ENCODE results near the gene FLNC.

FLNC gene

DNA sequence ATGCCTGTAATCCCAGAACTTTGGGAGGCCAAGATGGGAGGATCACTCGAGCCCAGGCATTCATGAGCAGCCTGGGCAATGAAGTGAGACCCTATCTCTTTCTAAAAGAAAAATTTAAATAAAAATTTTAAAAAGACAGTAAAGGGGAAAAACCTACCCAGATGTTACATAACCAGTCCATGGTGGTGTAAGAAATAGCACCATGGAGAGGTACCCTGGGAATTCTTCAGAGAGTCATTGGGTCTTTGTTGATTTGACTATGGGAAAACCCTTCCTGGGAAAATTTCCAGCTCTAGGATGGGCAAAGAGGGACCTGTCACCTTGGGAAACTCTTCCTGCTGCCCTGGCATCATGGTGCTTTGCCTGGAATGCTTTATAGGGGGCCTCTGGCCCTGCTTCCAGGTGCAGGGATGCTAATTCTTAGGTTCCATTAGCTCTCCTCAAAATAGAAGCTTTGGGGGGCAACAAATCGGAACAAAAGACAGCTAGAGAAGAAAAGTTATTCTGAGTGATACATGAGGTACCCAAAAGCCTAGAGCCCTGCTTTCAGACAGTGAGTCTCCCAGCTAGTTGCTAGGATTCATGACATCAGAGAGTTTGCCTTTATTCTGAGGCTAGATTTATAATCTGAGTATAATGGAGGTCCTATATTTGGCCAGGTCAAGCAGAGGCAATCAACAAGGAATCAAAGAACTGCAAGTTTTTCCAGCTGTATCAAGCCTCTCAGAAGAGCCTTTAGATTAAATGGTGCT lies 28.4 kb upstream of the FLNC start:
- DNase-seq (ENCODE audit: insufficient read length, low spot score) (no peak), FAIRE-seq (no peak)

DNA sequence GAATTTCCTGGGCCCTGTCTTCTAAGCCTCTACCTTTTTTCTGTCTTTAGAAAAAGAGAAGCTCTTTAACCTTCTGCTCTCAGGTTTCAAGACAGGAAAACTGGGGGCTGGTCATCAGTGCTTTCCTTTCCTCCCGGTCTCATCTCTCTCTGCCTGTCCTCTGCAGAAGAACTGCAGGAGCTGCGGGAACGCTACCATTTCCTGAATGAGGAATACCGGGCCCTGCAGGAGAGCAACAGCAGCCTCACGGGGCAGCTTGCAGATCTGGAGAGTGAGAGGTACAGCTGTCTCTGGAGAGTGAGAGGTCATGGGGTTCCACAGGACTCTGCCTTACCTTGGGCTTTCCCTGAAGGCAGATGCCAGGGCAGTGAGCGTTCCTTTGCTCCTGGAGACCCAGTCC lies 25.7 kb upstream of the FLNC start:
- FAIRE-seq, result no peak
- no peak for DNase-seq (ENCODE audit: insufficient read length, low spot score)

DNA sequence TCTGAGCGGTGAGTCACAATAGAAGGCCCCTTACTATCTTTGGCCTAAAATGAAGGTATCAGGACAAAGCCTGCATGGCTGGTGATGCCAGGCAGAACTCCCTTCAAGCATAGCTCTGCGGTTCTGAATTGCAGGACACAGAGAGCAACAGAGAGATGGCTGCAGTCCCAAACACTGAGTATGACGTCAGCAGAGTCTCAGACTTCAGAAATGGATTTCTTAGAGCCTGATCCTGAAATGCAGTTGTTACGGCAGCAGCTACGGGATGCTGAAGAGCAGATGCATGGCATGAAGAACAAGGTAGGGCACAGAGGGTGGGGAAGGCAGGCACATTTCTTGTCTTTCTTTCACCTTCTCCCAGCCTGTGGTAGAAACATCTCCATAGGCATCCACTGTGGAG lies 25.0 kb upstream of the FLNC start:
- DNase-seq (ENCODE audit: insufficient read length, low spot score) (no peak), FAIRE-seq (no peak)

DNA sequence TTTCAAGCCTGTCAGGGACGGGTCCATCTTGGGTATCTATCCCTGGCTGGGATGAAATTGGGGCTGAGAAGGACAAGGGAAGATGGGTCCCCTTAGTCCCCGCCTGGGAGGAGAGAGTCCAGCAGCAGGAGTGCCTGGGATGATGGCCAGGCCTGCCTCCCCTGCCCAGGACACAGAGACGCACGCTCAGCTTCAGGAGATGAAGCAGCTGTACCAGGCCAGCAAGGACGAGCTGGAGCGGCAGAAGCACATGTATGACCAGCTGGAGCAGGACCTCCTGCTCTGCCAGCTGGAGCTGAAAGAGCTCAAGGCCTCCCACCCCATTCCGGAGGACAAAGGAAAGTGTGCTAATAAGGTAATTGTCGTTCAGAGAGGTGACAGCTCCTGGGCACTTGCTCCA lies 23.0 kb upstream of the FLNC start:
- FAIRE-seq, result no peak
- DNase-seq (ENCODE audit: insufficient read length, low spot score), result no peak

DNA sequence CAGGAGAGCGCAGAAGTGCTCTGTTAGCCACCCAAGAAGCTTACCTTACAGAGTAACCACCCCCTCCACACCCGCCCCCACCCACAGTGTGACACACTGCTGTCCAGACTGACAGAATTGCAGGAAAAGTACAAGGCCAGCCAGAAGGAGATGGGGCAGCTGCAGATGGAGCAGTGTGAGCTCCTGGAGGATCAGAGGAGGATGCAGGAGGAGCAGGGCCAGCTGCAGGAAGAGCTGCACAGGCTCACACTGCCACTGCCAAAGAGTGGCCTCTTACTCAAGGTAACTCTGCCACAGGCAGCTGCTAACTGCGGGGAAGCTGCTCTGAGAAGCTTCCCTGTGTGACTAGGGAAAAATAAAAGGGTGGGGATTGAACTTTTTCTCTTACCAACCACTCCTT lies 20.8 kb upstream of the FLNC start:
- no peak for DNase-seq (ENCODE audit: insufficient read length, low spot score)
- FAIRE-seq, result no peak

DNA sequence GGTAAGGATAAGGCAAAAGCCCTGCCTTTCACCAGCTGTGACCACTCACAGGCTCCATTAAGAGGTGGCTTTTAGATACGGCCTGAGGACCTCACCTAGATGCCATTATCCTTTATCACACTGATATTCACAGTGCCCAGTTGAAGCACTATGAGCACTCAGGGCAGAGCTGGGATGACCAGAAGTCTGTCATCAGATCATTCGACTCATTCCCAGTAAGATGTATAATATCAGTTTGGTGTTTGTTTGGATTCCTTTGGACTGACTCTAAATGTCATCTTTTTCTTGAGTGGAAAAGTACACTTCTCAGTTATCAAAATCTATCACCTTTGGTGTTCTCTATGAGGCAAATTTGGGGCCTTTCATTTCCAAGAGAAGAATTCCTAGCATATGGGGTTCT lies 19.7 kb upstream of the FLNC start:
- FAIRE-seq, result no peak
- DNase-seq (ENCODE audit: insufficient read length, low spot score), result no peak

DNA sequence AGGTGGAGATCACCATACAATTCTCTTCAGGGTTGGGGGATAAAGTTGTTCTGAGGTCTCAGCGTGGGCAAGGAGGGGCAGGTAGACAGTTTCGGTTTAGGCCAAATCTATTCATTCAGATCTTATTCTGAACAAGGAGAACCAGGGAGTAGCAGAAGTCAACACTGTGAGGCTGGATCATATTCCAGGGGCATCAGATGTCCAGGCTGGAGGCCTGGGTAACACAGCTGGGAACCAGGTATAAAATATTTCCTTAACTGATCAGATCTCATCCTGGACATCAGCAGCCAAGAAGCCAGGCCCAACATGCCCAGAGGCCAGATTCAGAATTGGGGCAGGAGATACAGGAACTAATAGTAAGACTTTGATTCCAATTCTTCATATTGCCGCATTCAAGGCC lies 19.2 kb upstream of the FLNC start:
- DNase-seq (ENCODE audit: insufficient read length, low spot score) (no peak), FAIRE-seq (no peak)

DNA sequence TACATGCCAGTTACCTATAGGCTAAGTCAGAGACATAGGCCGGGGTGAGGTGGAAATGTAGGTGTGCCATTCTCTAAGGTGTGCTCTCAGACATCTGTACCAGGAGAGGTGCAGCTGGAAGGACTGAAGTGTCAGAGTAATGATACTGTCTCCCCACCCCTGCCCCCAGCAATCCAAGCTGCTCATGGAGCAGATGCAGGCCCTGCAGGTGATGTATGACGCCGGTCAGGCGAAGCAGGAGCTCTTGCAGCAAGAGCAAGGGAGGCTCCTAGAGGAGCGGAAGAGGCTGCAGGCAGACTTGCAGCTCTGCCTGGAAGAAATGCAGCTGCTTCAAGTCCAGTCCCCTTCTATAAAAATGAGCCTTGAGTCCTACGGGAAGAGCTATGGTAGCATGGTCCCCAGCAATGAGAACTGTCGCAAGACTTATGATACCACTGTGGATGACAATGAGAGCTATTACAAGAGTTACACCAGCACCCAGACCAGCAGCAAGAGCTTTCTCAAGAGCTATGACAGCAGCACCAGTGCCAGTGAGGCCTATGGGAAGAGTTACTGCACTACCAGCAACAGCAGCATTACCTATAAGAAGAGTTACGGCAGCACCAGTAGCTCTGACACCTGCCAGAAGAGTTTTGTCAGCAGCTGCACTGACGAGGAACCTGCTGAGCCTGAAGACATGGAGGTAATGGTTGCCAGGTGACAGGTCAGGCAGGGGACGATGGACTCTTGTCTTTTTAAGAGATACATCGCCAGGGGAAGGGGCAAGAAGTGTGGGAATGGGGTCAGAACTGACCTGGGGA lies 18.4 kb upstream of the FLNC start:
- DNase-seq (ENCODE audit: insufficient read length, low spot score), result no peak
- FAIRE-seq, result no peak

DNA sequence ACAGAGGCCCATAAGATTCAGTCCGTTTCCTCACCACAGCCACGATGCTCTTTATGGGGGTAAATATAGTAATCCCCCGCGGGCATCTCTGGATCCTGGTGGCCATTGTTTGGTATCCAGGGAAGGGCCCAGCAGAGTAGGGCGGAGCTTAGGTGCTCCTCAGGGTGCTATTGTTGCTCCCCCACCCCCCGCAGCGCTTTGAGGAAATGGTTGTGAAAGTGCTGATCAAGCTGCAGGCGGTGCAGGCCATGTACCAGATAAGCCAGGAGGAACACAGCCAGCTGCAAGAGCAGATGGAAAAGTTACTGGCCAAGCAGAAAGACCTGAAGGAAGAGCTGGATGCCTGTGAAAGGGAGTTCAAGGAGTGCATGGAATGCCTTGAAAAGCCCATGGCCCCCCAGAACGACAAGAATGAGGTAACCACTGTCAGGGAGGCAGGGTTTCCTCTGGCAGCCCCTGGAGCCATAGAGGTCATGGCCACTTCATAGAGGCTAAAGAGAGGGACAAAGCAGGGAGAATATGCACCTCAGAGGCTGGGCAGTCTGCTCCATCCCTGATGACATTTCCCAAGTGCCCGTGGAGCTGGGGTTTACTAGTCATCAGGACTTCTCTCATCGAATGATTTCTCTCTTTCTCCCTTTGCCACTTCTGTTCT lies 17.6 kb upstream of the FLNC start:
- DNase-seq (ENCODE audit: insufficient read length, low spot score) (no peak), FAIRE-seq (no peak)

DNA sequence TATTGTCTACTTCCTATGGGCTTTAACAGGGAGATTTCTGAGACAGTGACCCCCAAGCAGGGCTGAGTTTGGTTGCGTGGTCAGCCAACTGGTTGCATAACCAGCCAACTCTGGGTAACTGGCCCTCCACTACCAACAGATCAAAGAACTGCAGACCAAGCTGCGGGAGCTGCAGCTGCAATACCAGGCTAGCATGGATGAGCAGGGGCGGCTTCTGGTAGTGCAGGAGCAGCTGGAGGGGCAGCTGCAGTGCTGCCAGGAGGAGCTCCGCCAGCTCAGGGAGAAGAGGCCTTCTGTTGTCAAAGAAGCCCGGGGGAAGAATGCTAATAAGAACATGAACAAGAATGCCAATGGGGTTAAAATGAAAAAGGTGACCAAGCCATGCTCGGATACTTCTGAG lies 15.7 kb upstream of the FLNC start:
- no peak for FAIRE-seq
- no peak for DNase-seq (ENCODE audit: insufficient read length, low spot score)

DNA sequence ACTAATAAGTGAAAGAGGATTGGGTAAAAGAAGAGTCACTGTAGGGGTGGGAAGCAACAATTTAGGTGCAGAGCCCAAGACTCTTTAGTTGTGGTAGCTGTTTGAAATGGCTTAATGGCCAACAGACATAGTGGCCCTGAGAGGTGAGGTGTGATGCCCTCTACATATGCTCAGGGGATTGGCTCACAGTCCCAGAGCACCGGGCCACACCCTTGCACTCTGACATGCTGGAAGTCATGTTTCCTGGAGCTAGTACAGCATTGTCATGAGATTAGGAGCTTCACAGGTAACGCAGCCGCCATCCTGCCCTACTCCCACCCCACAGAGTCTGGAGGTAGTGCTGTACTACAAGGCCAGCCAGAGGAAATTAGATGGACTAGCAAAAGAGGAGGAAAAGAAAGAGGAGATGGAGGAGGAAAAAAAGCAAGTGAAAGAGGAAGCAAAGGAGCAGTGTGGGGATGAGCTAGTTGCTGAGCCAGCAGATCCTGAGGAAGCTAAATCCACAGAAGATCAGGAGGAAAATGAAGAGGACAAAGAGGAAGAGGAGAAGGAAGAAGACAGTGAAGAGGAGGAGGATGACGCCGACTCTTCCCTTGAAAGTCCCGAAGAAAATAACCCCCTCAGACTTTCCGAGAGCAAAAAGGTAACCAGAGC lies 14.8 kb upstream of the FLNC start:
- FAIRE-seq (no peak), DNase-seq (ENCODE audit: insufficient read length, low spot score) (no peak)

DNA sequence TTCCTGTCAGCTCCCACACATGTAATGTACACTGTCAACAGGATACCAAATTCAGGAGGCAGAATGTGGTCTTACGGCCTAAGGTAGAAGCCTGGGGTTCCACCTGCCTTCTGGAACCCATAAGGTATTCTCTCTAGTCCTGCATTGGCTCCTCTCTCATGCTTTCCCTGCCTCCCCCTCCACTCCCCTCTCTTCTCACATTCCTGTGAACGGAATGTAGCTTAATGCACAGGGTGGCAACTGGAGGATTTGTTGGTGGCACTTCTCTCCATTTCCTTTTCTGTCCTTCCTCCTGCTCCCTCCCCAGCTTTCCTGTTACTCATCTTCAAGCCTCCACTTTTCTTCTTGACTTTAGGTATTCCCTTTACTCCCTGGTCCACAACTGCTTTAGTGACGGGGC lies 11.5 kb upstream of the FLNC start:
- DNase-seq (ENCODE audit: insufficient read length, low spot score) (no peak), FAIRE-seq (no peak)

DNA sequence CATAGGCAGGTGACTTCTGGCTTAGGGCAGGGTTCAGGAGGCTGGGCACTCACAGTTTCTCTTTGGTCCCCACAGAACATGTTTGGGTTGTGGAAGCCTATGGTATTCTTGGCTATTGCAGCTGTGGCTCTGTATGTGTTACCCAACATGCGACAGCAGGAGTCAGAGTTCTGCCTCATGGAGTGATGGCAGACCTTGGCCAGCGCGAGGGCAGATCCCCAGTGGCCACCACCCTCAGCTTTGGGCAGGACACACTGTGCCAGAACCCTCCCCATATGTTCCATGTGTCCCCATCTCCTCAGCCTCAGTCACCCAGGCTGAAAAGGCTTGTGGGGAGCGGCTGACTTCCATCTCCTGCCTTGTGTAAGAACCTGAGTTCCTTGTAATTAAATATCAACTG lies 8.5 kb upstream of the FLNC start:
- FAIRE-seq (no peak), DNase-seq (ENCODE audit: insufficient read length, low spot score) (no peak)

DNA sequence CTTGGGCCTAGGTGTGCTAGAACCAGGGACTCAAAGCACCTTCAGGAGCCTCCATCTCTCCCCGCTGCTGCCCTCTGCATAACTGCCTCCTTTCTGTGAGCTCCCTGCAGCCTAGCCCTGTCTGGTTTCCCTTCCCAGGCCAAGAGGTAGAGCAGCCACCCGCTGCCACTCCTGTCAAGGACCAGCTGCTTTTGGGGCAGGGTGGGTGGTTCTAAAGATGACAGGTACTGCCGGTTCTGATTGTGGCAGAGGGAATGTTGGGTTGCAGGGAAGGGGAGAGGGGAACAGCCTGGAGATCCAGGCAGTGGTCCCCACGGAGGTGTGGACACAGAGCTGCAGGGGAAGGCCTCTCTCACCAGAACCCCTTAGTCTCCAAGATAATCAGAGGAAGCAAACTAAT lies 3.7 kb upstream of the FLNC start:
- DNase-seq (ENCODE audit: insufficient read length, low spot score) (no peak), FAIRE-seq (no peak)

DNA sequence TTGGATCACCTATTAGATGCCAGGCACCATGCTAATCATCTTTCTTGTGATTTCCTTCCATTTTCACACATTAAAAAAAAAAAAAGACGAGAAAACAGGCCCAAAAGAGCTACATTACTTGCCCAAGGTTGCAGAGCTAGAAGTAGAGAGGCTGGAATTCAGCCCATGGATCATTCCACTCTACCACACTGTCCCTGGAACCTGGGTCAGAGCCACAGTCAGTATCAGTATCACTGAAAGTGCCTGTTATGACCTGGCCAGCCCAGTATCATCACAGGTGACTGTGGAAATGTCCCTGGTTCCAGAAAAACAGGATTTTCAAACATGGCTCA lies 3.3 kb upstream of the FLNC start:
- FAIRE-seq (no peak), DNase-seq (ENCODE audit: insufficient read length, low spot score) (no peak)

DNA sequence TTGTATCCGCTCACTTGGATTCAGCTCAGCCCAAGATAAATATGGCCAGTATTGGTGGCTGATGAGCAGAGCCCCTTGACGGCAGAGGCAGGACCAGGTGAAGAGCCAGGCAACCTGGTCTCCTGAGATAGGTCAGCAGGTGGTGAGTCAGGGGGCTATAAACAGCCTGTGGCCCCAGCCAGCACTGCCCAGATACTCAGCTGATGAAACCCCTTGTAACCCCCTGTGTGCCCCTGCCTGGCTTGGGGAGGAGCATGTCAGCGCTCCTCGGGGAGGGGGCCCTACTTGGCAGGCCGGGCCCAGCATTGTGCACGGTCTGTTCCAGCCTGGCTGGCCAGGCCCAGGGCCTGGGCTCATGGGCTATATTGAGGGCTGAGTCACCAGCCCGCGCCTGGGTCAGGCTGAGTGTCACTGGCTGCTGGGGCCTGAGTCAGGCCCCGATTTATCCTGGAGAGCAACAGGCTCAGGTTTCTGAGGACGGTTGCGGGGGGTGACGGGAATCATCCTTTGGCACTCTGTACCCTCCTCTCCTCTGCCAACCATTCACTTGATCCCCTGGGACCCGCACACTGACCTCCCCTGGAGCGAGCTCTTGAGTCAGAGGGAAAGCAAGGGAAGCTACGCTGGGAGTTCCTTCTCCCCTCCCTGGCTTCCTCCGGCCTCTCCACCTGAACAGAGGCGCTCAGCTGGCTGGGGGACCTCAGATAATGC lies 2.8 kb upstream of the FLNC start:
- DNase-seq (ENCODE audit: insufficient read length, low spot score), result peak; percentile 63
- FAIRE-seq, result peak; percentile 40

DNA sequence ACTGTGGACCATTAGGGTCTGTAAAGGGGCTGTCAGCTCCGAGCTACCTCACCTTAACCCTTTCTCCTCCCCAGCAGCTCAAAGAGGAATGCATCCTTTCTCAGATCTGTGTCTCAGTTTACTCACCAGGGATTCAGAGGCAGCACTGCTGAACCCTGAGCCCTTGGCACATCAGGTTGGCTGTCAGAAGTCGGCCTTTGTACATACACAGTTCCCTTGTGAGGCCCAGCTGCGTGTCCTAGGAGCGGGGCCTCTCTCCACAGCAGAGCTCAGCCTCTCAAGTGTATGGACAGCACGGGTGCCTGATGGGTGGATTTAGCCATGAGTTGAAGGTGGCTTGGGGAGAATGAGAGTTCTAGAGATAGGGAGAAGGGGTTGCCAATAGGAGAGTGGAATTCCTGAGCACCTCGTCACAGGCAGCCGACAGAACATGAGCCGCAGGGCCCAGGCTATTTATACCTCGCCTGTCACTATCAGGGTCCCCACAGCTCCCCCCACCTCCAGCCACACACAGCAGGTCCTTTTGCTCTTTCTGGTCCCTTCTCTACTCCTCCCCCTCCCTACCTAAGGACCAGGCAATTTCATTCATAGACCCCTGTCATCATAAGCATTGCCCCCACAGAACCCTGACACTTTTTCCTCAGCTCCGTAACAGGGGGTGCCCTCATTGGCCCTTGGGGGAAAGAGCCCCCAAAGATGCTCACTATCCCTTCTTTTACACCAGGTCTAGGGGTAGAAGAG lies 2.1 kb upstream of the FLNC start:
- FAIRE-seq, result peak; percentile 23
- peak; percentile 41 for DNase-seq (ENCODE audit: insufficient read length, low spot score)

DNA sequence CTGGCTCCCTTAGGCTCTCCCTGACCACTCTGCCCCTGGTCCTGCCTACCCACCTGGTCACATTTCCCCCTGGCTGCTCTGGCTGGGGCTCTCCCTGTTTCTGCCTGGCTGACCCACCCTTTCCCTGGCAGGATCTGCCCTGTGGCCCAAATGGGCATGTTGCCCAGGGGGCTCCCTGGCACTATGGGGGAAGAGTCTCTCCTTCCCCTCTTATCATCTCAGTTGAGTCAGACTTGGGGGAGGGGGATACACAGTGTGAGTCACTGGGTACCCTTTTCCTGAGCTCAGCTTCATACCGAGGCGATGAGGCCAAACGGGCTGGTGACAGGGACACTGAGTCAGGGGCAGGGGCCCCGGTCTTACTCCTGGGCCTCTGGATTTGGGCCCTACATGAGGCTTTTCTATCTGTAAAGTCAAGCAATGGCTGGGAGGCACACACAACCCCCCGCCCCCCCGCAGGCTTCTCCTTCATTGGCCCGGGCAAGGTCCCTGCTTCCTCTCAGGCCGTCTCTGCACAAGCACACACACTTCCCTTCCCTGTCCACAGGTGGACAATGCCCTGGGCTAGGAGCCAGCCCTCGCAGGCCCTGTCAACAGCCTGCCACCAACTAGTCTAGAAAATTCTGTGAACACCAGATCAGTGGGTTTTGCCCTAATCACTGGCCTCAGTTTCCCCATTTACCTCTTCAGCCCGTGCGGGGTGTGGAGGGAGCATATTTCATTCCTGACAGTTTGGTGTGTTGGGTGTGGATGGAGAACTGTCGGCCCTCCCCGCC lies 627 bp upstream of the FLNC start:
- FAIRE-seq, result no peak
- DNase-seq (ENCODE audit: insufficient read length, low spot score), result peak; percentile 48

DNA sequence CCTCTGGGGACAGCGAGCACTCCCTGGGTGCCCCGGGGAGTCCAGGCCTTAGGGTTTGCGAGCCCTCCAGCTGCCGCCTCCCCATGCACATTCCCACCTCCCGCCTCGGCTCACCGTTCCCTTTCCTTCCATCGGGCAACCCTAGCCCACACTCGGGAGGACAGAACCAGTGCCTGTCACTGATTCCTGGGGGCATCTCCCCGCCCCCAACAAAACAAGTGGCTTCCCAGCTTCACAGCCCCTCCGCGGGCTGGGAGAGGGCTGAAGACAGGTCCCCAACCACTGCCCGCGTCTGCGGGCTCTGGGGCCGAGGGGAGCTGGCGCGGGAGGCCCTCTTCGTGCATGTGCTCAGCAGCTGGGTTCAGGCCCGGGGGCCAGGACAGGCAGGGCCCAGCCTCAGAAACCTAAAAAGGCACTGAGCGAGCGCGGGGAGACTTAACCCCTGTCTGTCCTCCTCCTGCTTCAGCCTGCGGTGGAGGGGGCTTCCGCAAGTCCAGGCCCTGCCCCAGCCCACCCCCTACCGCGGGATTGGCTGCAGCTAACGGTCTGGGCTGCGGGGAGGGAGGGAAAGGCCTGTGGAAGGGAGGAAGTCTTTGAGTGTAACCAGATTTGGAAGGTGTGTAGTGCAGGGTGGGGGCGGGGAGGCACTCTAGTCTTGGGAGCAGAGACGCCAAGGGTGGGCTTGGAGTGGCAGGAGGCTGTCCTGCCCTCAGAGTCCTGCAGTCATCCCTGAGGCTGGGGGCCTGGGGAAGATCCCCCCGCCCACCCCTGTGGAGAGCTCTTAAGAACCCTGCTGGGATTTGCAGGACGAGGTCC lies 1.2 kb downstream of the FLNC start:
- DNase-seq (ENCODE audit: insufficient read length, low spot score) (peak; percentile 48), FAIRE-seq (no peak)
